ENCODE data around the gene WRAP73. TPM values are rescaled to one million over a fixed set of nuclear protein-coding genes. Genes with fewer than 3 reads are reported as not detected.
A peak's percentile ranks its signal among the peaks of the same experiment; 100 is the strongest.

WRAP73 gene
- total RNA-seq, 1 experiment from 2014 or later = 37.2 TPM

DNA sequence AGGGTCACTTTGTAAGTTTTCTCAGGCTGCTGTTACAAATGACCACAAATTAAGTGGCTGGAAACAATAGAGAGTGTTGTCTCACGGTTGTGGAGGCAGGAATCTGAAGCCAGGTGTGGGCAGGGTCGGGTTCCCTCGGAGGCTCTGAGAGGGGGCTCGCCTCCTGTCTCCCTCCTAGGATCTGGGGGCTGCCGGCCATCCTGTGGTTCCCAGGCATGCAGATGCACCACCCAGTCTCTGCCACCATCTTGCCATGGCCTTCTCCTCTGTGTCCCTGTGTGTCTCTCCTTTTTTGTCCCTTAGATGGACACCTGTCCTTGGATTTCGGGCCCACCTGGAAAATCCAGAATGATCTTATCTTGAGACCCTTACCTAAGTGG is 7.2 kb upstream of the WRAP73 start:
- Histone ChIP-seq H3K27me3 (ENCODE audit: low read length) (no peaks in the 10 kb centered on the region), H3K9me3 (ENCODE audit: low read length) (no peaks in the 10 kb centered on the region), H3K79me2 (ENCODE audit: low read length) (no peaks in the 10 kb centered on the region), H4K20me1 (ENCODE audit: insufficient read depth, low read depth, low read length) (no peaks in the 10 kb centered on the region), H3K9me2 (replicated peaks; ENCODE audit: insufficient read depth, low read length) (no peaks in the 10 kb centered on the region), H3K4me1 (ENCODE audit: low read length) (peaks cover 25% of the 10 kb centered on the region), H2AFZ (ENCODE audit: low read length) (no peak overlapping the region), H3K27ac (ENCODE audit: low read length) (no peak overlapping the region), H3K4me2 (ENCODE audit: low read depth, low read length, poor library complexity, severe bottlenecking) (no peak overlapping the region), H3K9ac (ENCODE audit: low read length) (no peak overlapping the region), H3K4me3 (ENCODE audit: low read length) (no peak overlapping the region), H3K36me3 (ENCODE audit: insufficient read depth, low read length) (no peaks in the 10 kb centered on the region)
- DNase-seq = no peak

DNA sequence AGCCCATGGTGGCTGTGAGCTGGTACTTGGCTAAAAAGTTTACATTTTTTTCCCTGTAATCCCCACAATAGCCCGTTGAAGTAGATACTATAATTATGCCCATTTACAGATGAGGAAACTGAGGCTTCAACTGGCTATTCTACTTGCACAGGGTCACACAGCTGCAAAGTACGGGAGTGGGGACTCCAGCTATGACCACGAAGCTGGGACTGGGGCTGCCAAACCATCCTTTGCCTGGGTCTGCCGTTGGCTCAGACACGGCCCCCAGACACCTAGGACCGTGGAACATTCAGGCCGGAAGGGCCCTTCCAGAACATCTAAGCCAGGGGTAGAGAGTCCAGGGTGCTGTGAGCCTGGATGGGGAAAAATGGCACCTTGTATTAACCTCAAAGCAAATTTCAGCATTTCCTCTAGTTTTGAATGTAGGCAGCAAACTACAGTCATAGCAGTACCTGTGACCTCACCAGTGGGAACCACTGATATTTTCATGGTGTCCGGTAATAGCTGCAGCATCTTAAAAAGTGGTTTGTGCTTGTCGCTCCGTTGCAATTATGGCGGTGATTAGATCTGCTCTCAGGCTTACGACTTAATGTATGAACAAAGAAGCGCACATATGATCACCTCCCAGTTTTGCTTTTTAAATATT is 6.7 kb upstream of the WRAP73 start:
- Histone ChIP-seq H3K4me3 (ENCODE audit: low read length) (no peak overlapping the region), H3K36me3 (ENCODE audit: insufficient read depth, low read length) (no peaks in the 10 kb centered on the region), H3K27ac (ENCODE audit: low read length) (no peak overlapping the region), H3K9ac (ENCODE audit: low read length) (peak overlapping the region; percentile 30; the same call in 1 of the 2 replicates), H3K4me2 (ENCODE audit: low read depth, low read length, poor library complexity, severe bottlenecking) (peak overlapping the region; percentile 41), H3K27me3 (ENCODE audit: low read length) (no peaks in the 10 kb centered on the region), H2AFZ (ENCODE audit: low read length) (no peak overlapping the region), H3K4me1 (ENCODE audit: low read length) (peaks cover 28% of the 10 kb centered on the region), H3K9me2 (replicated peaks; ENCODE audit: insufficient read depth, low read length) (no peaks in the 10 kb centered on the region), H3K79me2 (ENCODE audit: low read length) (no peaks in the 10 kb centered on the region), H3K9me3 (ENCODE audit: low read length) (no peaks in the 10 kb centered on the region), H4K20me1 (ENCODE audit: insufficient read depth, low read depth, low read length) (no peaks in the 10 kb centered on the region)
- no peak for DNase-seq

DNA sequence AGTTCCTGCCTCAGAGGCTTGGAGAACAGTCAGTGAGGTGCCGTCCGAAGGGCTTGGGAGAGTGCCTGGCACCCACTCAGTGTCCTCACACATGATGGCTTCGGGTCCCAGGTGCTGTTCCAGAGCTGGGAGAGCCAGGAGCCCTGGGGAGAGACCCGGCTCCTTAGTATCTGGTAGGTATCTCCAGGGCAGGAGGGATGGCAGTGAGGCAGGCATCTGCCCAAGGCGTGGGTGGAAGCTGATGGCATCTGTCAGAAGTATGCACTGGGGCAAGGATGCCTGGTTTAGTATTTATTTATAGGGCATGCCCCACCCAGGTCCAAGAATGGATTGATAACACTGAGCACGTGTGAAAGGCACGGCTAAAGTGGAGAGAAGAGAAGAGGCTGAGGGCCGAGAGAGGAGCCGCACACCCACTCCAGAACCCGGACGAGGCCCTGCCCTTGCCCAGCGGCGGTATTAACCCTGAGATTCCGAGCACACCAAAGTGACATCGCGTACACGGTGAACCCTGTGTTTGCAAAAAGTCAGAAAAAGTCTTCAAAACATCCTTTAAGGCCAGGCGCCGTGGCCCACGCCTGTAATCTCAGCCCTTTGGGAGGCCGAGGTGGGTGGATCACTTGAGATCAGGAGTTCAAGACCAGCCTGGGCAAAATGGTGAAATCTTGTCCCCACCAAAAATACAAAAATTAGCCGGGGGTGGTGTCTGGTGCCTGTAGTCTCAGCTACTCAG is 4.8 kb upstream of the WRAP73 start:
- Histone ChIP-seq H3K79me2 (ENCODE audit: low read length) (peaks cover 1% of the 10 kb centered on the region), H3K27me3 (ENCODE audit: low read length) (no peaks in the 10 kb centered on the region), H3K9me3 (ENCODE audit: low read length) (no peaks in the 10 kb centered on the region), H2AFZ (ENCODE audit: low read length) (no peak overlapping the region), H3K9me2 (replicated peaks; ENCODE audit: insufficient read depth, low read length) (no peaks in the 10 kb centered on the region), H4K20me1 (ENCODE audit: insufficient read depth, low read depth, low read length) (no peaks in the 10 kb centered on the region), H3K4me1 (ENCODE audit: low read length) (peaks cover 18% of the 10 kb centered on the region), H3K9ac (ENCODE audit: low read length) (no peak overlapping the region), H3K4me3 (ENCODE audit: low read length) (no peak overlapping the region), H3K4me2 (ENCODE audit: low read depth, low read length, poor library complexity, severe bottlenecking) (no peak overlapping the region), H3K27ac (ENCODE audit: low read length) (no peak overlapping the region), H3K36me3 (ENCODE audit: insufficient read depth, low read length) (no peaks in the 10 kb centered on the region)
- no peak for DNase-seq

DNA sequence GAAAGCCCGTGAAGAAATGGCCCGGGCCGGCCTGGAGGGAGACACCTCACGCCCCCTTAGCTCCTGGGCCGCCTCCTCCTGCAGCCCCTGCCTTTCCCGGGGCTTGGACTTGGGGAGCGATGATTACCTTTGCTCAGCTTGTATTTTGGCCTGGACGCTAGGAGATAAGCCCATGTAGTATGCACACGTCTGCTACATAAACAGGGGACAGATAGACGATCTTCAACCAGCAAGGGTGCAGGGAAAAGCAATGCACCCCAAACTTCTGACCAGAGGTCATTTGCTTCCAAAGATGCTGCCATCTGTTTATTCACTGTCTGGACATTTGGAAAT is 3.3 kb upstream of the WRAP73 start:
- no peak overlapping the region for H2AFZ ChIP-seq (ENCODE audit: low read length)
- no peaks in the 10 kb centered on the region for H3K9me3 ChIP-seq (ENCODE audit: low read length)
- H3K4me1 ChIP-seq (ENCODE audit: low read length) = peaks cover 28% of the 10 kb centered on the region
- no peaks in the 10 kb centered on the region for H3K9me2 ChIP-seq (replicated peaks; ENCODE audit: insufficient read depth, low read length)
- H3K4me2 ChIP-seq (ENCODE audit: low read depth, low read length, poor library complexity, severe bottlenecking) = no peak overlapping the region
- H3K9ac ChIP-seq (ENCODE audit: low read length) = no peak overlapping the region
- no peaks in the 10 kb centered on the region for H4K20me1 ChIP-seq (ENCODE audit: insufficient read depth, low read depth, low read length)
- DNase-seq = no peak
- H3K27me3 ChIP-seq (ENCODE audit: low read length) = no peaks in the 10 kb centered on the region
- H3K27ac ChIP-seq (ENCODE audit: low read length) = no peak overlapping the region
- no peak overlapping the region for H3K4me3 ChIP-seq (ENCODE audit: low read length)
- no peaks in the 10 kb centered on the region for H3K36me3 ChIP-seq (ENCODE audit: insufficient read depth, low read length)
- H3K79me2 ChIP-seq (ENCODE audit: low read length) = peaks cover 16% of the 10 kb centered on the region

DNA sequence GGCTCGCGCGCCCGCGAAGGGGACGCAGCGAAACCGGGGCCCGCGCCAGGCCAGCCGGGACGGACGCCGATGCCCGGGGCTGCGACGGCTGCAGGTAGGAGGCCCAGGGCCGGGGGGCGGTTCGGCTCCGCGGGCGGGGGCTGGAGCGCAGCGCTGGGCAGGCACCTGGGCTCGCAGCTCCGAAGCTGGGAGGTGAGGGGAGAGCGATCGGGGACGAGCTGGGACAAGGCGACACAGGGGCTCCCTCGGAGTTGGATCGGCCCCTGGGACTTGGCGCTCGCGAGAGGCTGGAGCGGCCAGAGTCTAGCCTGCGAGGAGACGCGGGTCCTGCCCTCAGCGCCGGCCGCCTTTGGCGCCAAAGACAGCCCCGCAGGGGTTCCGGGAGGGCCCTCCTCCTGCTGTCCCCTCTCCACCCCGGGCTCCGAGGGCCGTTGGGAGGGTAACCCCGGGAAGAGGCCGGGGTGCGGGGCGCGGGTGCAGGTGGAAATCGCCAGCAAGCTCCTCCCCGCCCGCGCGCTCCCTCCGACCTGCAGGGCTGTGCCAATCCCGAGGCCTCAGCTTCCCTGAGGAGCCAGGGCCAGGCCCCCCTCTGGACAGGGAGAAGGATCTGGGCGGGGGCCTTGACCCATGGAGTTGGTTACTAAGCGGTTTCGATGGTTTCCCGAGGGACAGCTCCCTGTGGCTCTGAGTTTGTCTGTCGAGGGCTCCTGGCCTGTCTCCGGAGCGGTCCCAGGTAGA is 2.8 kb upstream of the WRAP73 start:
- Histone ChIP-seq H3K4me1 (ENCODE audit: low read length) (peaks cover 28% of the 10 kb centered on the region), H3K79me2 (ENCODE audit: low read length) (peaks cover 20% of the 10 kb centered on the region), H3K36me3 (ENCODE audit: insufficient read depth, low read length) (no peaks in the 10 kb centered on the region), H3K9me2 (replicated peaks; ENCODE audit: insufficient read depth, low read length) (no peaks in the 10 kb centered on the region), H2AFZ (ENCODE audit: low read length) (no peak overlapping the region), H4K20me1 (ENCODE audit: insufficient read depth, low read depth, low read length) (no peaks in the 10 kb centered on the region), H3K27ac (ENCODE audit: low read length) (no peak overlapping the region), H3K4me2 (ENCODE audit: low read depth, low read length, poor library complexity, severe bottlenecking) (peak overlapping the region; percentile 53), H3K9me3 (ENCODE audit: low read length) (no peaks in the 10 kb centered on the region), H3K4me3 (ENCODE audit: low read length) (peak overlapping the region; percentile 43; the same call in 1 of the 2 replicates), H3K27me3 (ENCODE audit: low read length) (no peaks in the 10 kb centered on the region), H3K9ac (ENCODE audit: low read length) (peak overlapping the region; percentile 42)
- DNase-seq = no peak

DNA sequence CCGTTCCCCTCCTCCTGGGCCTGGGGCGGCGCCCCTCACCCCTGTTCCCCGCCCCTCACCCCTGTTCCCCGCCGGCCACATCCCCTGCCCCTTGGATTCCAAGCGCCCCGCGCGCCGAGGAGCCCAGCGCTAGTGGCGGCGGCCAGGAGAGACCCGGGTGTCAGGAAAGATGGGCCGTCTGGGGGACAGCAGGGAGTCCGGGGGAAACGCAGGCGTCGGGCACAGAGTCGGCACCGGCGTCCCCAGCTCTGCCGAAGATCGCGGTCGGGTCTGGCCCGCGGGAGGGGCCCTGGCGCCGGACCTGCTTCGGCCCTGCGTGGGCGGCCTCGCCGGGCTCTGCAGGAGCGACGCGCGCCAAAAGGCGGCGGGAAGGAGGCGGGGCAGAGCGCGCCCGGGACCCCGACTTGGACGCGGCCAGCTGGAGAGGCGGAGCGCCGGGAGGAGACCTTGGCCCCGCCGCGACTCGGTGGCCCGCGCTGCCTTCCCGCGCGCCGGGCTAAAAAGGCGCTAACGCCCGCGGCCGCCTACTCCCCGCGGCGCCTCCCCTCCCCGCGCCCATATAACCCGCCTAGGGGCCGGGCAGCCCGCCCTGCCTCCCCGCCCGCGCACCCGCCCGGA is 2.1 kb upstream of the WRAP73 start, which contains the start of gene TP73:
TSS of gene TP73 (plus strand) at position 587 of the 618 bp plus-strand sequence. CDS start 29,850 bp downstream, outside the sequence.
- peak within 1 kb of the TSS; percentile 53 for H3K4me2 ChIP-seq (ENCODE audit: low read depth, low read length, poor library complexity, severe bottlenecking)
- H3K79me2 ChIP-seq (ENCODE audit: low read length) = peaks cover 20% of the 10 kb centered on the region
- no peak within 1 kb of the TSS for H3K27ac ChIP-seq (ENCODE audit: low read length)
- H4K20me1 ChIP-seq (ENCODE audit: insufficient read depth, low read depth, low read length) = no peaks in the 10 kb centered on the region
- peaks cover 5% of the 10 kb centered on the region; the same call in 1 of the 2 replicates for H3K36me3 ChIP-seq (ENCODE audit: insufficient read depth, low read length)
- H3K9me3 ChIP-seq (ENCODE audit: low read length) = no peaks in the 10 kb centered on the region
- peak within 1 kb of the TSS; percentile 43; the same call in 1 of the 2 replicates for H3K4me3 ChIP-seq (ENCODE audit: low read length)
- H3K27me3 ChIP-seq (ENCODE audit: low read length) = no peaks in the 10 kb centered on the region
- H3K4me1 ChIP-seq (ENCODE audit: low read length) = peaks cover 28% of the 10 kb centered on the region
- H3K9me2 ChIP-seq (replicated peaks; ENCODE audit: insufficient read depth, low read length) = no peaks in the 10 kb centered on the region
- no peak for DNase-seq
- H2AFZ ChIP-seq (ENCODE audit: low read length) = no peak within 1 kb of the TSS
- peak within 1 kb of the TSS; percentile 42 for H3K9ac ChIP-seq (ENCODE audit: low read length)

DNA sequence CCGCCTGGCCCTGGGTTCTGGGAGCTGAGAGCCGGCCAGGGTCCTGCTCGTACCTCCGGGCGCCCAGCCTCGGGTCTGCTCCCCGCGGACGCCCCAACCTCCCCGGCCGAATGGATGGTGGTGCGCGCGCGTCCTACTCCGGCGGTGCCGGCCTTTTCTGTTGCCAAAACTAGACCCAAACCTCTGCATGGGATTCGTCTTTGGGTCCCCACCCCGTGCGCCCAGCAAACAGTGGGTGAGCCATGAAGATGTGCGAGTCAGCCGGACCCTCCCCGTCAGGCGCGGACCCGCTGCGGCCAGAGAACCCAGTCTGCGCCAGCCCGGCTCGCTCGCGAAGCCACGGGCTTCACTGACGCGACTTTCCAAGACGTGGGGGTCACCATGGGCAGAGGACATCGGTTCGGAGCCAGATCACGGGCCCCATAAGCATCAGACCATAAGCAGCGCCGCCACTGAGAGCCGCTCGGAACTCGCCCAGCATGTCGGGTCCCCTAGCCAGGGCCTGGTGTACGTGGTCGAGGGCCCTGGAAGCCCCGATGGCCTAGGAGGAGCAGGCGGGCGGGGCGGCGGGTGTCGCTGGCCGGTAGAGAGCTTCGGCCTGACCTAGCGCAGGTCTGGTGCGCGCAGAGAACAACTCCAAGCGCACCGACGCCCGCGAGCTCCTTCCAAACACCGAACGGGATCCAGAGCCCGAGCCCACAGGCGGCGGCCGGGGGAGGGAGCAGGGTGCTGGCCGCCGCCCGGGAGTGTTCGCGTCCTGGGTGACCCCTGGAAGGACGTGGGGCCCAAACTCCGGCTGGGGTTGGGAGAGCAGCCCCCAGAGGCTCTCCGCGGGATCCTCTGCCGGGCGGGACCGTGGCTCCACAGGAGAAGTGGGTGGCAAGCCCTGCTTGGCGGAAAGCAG is 1.4 kb upstream of the WRAP73 start:
- Histone ChIP-seq H3K4me3 (ENCODE audit: low read length) (no peak overlapping the region; the same call in 1 of the 2 replicates), H3K79me2 (ENCODE audit: low read length) (peaks cover 20% of the 10 kb centered on the region), H3K27me3 (ENCODE audit: low read length) (no peaks in the 10 kb centered on the region), H3K9me2 (replicated peaks; ENCODE audit: insufficient read depth, low read length) (no peaks in the 10 kb centered on the region), H2AFZ (ENCODE audit: low read length) (no peak overlapping the region), H3K4me2 (ENCODE audit: low read depth, low read length, poor library complexity, severe bottlenecking) (peak overlapping the region; percentile 53), H3K9me3 (ENCODE audit: low read length) (no peaks in the 10 kb centered on the region), H4K20me1 (ENCODE audit: insufficient read depth, low read depth, low read length) (no peaks in the 10 kb centered on the region), H3K9ac (ENCODE audit: low read length) (no peak overlapping the region), H3K27ac (ENCODE audit: low read length) (no peak overlapping the region), H3K36me3 (ENCODE audit: insufficient read depth, low read length) (peaks cover 5% of the 10 kb centered on the region; the same call in 1 of the 2 replicates), H3K4me1 (ENCODE audit: low read length) (peaks cover 25% of the 10 kb centered on the region)
- DNase-seq = no peak
